ENCODE results near the gene CPHXL. TPM values are rescaled to one million over a fixed set of nuclear protein-coding genes. Genes with fewer than 3 reads are reported as not detected.

CPHXL gene
- total RNA-seq, 1 experiment from 2014 or later, result not detected

- ATAC-seq (no peak), DNase-seq (ENCODE audit: low read depth, low spot score) (no peak)
- Histone ChIP-seq H3K36me3 (ENCODE audit: control insufficient read depth, insufficient read depth, low read length) (no peaks in the 10 kb centered on the region), H3K27ac (ENCODE audit: low read length) (no peak overlapping the region), H3K9me3 (ENCODE audit: control insufficient read depth, insufficient read depth, low read depth, low read length) (no peaks in the 10 kb centered on the region), H3K4me1 (ENCODE audit: control insufficient read depth, insufficient read depth, low read length) (no peaks in the 10 kb centered on the region), H3K27me3 (ENCODE audit: control insufficient read depth, insufficient read depth, low read length) (peaks cover 6% of the 10 kb centered on the region; the same call in 1 of the 2 replicates), H3K4me3 (ENCODE audit: low read depth in 2 of 2, low read length in 2 of 2) (no peak overlapping the region)
- CTCF ChIA-PET, result no interaction called here
- BruUV-seq (replicated peaks), result no TSS peak
- POLR2A ChIA-PET, result interaction anchor here (0.6 kb wide), 1 partner anchor 30 kb away, joined by 3 read pairs; no protein-coding TSS in a partner anchor
- in situ Hi-C loops (cut with HindIII; ENCODE audit: low pct_unique_long_range_greater_than_20kb, low sequenced_read_pairs) (no loop called here), intact Hi-C loops (cut with micrococcal nuclease; ENCODE audit: unreplicated experiment) (no loop called here)
- TF ChIP-seq POLR2AphosphoS5 (IDR thresholded peaks at IDR 0.05; ENCODE audit: low read depth, low read length) (no peak), TCF7L2 (IDR thresholded peaks at IDR 0.05; ENCODE audit: low read depth, low read length) (no peak), REST (IDR thresholded peaks at IDR 0.05; ENCODE audit: insufficient read depth in 1 of 2, low read depth in 2 of 2, low read length in 1 of 2) (no peak), CTCF (IDR thresholded peaks at IDR 0.05) (no peak), SIN3A (IDR thresholded peaks at IDR 0.05; ENCODE audit: borderline replicate concordance, insufficient read depth, low read depth, low read length) (no peak)
Measured at GRCh38 chr16:75770051-75770450, 43.8 kb upstream of the CPHXL start.

GRCh38 chr16:75764154-75764768 lies 38.0 kb upstream of the CPHXL start:
- H3K4me3 ChIP-seq (ENCODE audit: low read depth in 2 of 2, low read length in 2 of 2), result no peak overlapping the region

More at GRCh38 chr16:75764154-75764768, 38.0 kb upstream of the CPHXL start:
- TF ChIP-seq REST (IDR thresholded peaks at IDR 0.05; ENCODE audit: insufficient read depth in 1 of 2, low read depth in 2 of 2, low read length in 1 of 2), result no peak
- TF ChIP-seq POLR2AphosphoS5 (IDR thresholded peaks at IDR 0.05; ENCODE audit: low read depth, low read length), result no peak
- TF ChIP-seq CTCF (IDR thresholded peaks at IDR 0.05), result peak; percentile 81
- no peak for TF ChIP-seq TCF7L2 (IDR thresholded peaks at IDR 0.05; ENCODE audit: low read depth, low read length)
- no peak for TF ChIP-seq SIN3A (IDR thresholded peaks at IDR 0.05; ENCODE audit: borderline replicate concordance, insufficient read depth, low read depth, low read length)
- Histone ChIP-seq H3K9me3 (ENCODE audit: control insufficient read depth, insufficient read depth, low read depth, low read length) (no peaks in the 10 kb centered on the region), H3K4me1 (ENCODE audit: control insufficient read depth, insufficient read depth, low read length) (no peaks in the 10 kb centered on the region), H3K27me3 (ENCODE audit: control insufficient read depth, insufficient read depth, low read length) (peaks cover 6% of the 10 kb centered on the region; the same call in 1 of the 2 replicates), H3K27ac (ENCODE audit: low read length) (no peak overlapping the region), H3K36me3 (ENCODE audit: control insufficient read depth, insufficient read depth, low read length) (no peaks in the 10 kb centered on the region)
- peak; percentile 93 for ATAC-seq
- in situ Hi-C loops (cut with HindIII; ENCODE audit: low pct_unique_long_range_greater_than_20kb, low sequenced_read_pairs), result no loop called here
- DNase-seq (ENCODE audit: low read depth, low spot score), result peak; percentile 39
- BruUV-seq (replicated peaks), result no TSS peak
- intact Hi-C loops (cut with micrococcal nuclease; ENCODE audit: unreplicated experiment), result loop anchor here (5.0 to 10.0 kb wide), 2 partner anchors 119 to 292 kb away; partner anchors contain the start of genes KARS1 and TERF2IP
- CTCF ChIA-PET, result interaction anchor here (0.6 kb wide), 1 partner anchor 115 kb away, joined by 3 read pairs; no protein-coding TSS in a partner anchor
- POLR2A ChIA-PET, result no interaction called here
